AG08396 (cell line): Measurements from ENCODE around the gene F2.

Source experiments
- DNase-seq: peaks from one replicate; pipeline ENCODE4 v3.0.0; 2012; ENCODE audit warnings: low spot score, mixed read lengths

Gene F2

GRCh38 chr11:46743693-46744339 lies 24.8 kb downstream of the F2 start:
- no peak for DNase-seq

DNA sequence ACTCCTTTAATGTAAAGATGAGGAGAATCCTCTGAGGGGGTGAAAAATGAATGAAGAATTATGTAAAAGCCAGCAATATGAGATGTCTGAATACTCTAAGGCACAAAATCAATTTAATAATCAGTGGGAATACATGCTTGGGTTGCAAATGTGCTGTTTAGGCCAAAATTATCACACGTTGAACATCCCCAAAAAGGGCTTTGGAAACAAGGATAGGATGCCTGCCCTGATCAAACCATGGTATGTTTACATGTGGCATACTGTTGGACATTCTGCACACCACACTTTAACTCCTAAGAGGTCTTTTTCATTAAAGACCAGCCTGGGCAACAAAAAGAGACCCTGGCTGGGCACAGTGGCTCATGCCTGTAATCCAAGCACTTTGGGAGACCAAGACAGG lies 26.3 kb downstream of the F2 start:
- DNase-seq: no peak

- DNase-seq: no peak
Observed at GRCh38 chr11:46745995-46746394, 27.0 kb downstream of the F2 start.

DNA sequence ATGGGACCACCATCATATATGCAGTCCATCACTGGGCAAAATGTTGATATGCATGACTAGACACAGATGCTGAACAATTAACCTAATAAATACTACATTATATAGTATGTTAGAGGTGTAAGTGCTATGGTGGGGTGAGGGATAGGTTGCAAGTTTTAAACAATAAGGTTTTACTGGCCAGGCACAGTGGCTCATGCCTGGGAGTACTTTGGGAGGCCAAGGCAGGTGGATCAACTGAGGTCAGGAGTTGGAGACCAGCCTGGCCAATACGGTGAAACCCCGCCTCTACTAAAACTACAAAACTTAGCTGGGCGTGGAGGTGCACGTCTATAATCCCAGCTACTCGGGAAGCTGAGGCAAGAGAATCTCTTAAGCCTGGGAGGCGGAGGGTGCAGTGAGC lies 28.1 kb downstream of the F2 start:
- no peak for DNase-seq

DNA sequence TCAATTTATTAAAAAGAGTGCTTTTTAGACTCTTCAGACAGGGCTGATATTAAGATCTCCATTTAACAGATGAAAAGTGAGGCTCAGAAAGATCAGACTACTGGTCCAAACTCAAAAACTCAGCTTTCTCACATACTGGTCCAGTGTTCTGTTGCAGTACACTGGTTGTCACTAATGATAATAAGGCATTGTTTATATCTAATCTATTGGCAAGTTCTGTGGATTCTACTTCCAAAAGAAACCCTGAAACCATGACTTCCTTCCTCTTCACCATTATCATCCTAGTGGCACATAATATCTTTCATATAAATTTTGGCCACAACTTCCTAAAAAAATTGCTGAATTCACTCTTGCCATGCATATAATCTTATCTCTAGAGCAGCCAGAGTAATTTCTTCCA lies 36.9 kb downstream of the F2 start:
- no peak for DNase-seq

DNA sequence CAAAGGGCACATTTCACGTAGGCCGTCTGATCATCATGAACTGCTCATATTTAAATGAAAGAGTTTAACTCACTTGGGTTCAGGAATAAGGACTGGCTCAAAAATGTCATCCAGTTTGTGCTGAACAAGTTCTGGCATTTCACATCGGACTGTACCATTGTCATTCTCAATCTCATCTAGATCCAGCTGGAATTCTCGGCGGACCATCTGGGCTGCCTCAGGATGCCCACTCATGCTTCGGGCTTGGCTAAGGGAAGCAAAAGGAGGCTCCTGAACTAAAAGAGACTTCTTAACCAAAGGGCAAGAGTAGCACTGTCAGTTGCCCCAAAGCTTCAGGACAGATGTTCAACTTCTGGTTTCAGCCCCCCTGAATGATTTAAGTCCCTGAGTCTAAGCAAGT lies 40.2 kb downstream of the F2 start:
- DNase-seq: no peak

DNA sequence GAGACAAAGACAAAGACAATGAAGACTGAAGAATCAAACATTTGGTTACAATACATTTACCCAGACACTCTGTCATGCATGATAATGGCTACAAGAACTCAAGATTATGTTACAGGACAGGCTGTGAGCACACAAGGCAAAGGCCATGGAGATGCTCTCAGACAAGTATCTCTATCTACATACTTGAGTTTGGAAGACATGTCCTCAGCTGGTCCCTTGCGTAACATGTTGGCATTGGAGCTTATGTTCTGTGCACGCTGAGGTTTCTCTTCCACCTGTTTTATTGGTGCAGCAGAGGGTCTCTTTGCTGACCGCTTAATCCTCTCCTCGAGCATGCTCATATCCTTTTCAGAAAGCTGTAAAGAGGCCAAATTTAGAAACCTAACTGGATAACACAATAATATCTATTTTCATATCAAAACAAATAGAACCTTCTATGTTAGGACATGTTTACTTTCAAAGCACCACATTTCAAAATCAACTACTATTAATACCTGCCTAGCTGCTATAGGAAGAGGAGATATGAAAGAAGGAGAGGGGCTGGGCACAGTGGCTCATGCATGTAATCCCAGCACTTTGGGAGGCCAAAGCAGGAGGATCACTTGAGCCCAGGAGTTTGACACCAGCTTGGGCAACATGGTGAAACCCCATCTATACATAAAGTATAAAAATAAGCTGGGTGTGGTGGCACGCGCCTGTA lies 41.6 kb downstream of the F2 start:
- no peak for DNase-seq

GRCh38 chr11:46761807-46762206 lies 42.8 kb downstream of the F2 start:
- DNase-seq: no peak

GRCh38 chr11:46762248-46762647 lies 43.2 kb downstream of the F2 start:
- DNase-seq: no peak

DNA sequence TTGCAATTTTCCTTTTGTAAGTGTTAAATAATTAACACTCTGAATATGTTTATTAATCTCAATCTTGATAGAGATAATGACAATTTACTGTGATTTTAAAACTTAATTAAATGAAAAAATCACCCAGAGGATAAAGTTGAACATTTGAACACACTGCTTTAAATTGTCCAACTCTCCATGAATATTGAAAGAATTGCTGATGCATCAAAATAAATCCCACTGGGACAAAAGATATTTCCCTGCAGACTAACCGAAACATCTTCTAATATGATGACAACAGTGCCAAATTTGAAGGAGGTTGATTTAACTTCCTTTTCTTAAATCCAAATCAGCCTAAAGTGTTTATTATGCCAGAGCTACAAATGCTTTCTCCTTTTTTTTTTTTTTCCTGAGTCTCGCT lies 47.6 kb downstream of the F2 start:
- no peak for DNase-seq

- DNase-seq: no peak
Observed at GRCh38 chr11:46769636-46770221, 50.7 kb downstream of the F2 start.

GRCh38 chr11:46776878-46777277 lies 57.9 kb downstream of the F2 start:
- no peak for DNase-seq

DNA sequence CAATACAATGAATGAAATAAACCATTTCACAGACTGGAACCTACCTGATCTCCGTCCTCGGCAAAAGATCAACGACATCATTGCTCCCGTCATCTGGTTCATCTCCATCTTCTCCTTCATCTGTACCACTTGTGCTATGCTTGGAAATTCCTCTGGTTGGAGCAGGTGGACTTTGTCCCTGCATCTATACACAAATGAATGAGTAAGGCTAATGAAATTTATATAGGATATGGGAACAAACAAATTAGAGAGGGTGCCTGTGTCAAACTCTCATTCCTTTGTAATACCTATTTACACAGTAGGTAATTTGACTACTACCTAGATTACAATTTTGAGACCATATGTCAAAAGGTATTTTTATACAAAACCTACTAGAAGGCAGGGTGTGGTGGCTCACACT lies 59.4 kb downstream of the F2 start:
- DNase-seq: no peak
